ENCODE results near the gene C1orf116.

Gene C1orf116

DNA sequence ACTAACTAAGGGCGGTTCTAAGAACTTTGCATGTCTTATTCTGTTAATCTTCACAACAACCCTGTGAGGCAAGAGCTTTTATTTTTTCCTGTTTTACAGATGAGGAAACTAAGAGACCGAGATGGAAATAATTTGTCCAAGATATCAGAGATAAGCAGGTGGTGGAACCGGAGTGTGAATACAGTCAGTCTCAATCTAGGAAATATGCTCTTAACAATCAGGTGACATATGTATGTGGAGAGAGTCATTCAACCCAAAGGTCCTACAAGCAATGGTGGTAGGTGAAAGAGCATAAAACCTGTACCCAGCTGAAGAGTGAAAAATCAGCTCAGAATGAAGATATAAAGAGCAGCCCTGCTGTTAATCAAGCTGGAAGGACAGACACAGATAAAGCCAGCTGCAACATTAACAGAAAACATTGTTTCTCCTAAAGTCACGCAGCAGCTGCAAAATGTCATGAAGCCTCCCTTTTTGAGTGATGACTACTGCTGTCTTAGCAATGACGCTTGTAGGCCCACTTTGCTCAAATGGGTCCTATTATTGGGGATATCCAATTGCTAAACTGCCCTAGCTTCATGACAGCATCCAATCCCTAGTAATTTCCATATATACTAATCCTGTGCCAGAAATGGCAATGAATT lies 31.8 kb downstream of the C1orf116 start:
- no peak overlapping the region for H3K27ac ChIP-seq
- TF ChIP-seq CTCF (conservative IDR thresholded peaks at IDR 0.05; ENCODE audit: low read depth) = no peak
- ChIA-PET POLR2A (ENCODE audit: low non-redundant PET) (no interaction called here), CTCF (interaction anchor here (0.6 kb wide), 1 partner anchor 651 kb away, joined by 4 read pairs; no protein-coding TSS in a partner anchor)
- DNase-seq (ENCODE audit: low spot score) = no peak

DNA sequence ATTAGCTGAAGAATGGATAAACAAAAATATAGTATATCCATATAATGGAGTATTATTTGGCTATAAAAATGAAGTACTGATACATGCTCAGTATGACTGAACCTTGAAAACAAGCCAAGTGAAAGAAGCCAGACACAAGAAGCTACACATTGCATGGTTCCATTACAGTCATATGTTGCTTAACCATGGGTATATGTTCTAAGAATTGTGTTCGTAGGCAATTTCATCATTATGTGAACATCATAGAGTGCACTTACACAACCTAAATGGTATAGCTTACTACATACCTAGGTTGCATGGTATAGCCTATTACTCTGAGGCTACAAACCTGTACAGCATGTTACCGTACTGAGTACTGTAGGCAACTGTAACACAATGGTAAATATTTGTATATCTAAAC lies 33.7 kb downstream of the C1orf116 start:
- TF ChIP-seq CTCF (conservative IDR thresholded peaks at IDR 0.05; ENCODE audit: low read depth) = no peak
- H3K27ac ChIP-seq = no peak overlapping the region
- ChIA-PET POLR2A (ENCODE audit: low non-redundant PET) (no interaction called here), CTCF (interaction anchor here (0.6 kb wide), 1 partner anchor 254 kb away, joined by 9 read pairs; no protein-coding TSS in a partner anchor)
- no peak for DNase-seq (ENCODE audit: low spot score)

DNA sequence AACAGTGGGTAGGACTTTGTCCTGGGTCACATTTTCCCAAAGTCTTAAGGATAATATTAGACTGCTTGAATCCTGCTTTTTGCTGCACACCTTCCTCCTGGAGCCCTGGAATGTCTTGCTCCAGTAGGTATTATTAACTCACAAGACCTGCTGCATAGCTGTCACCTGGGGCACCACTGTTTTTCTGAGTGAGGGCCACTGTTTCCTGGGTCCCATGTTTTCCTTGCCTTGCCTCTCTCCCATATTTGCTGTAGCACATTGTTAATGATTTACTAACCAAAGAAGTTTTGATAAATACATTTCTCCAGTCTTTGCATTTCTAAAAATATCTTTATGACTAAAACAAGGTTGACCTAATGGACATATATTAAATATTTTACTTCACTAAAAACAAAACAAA lies 39.8 kb downstream of the C1orf116 start:
- TF ChIP-seq CTCF (conservative IDR thresholded peaks at IDR 0.05; ENCODE audit: low read depth) = no peak
- ChIA-PET CTCF (no interaction called here), POLR2A (ENCODE audit: low non-redundant PET) (no interaction called here)
- H3K27ac ChIP-seq = no peak overlapping the region
- no peak for DNase-seq (ENCODE audit: low spot score)

DNA sequence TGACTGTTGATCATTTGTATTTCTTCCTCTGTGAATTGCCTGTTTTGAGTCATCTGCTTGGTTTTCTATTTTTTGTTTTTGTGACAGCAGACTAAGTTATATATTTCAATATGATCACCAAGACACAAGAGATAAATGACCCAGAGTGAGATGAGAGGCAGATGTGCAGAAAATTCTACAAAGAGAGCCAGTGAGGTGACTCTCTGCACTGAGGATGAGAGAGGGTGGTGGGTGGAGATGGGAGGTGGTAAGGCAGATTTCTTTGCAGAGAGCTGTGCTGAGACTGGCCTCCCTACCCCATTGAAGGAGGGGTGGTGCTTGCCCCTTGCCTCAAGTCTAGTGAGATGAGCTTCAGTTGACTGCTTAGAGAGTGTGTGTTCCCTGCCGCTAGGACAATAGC lies 44.7 kb downstream of the C1orf116 start:
- H3K27ac ChIP-seq = no peak overlapping the region
- TF ChIP-seq CTCF (conservative IDR thresholded peaks at IDR 0.05; ENCODE audit: low read depth) = no peak
- POLR2A ChIA-PET (ENCODE audit: low non-redundant PET) = no interaction called here
- no peak for DNase-seq (ENCODE audit: low spot score)
- CTCF ChIA-PET = no interaction called here

GRCh38 chr1:206986885-206987284 lies 45.7 kb downstream of the C1orf116 start:
- H3K27ac ChIP-seq = no peak overlapping the region
- no peak for TF ChIP-seq CTCF (conservative IDR thresholded peaks at IDR 0.05; ENCODE audit: low read depth)
- no peak for DNase-seq (ENCODE audit: low spot score)
- POLR2A ChIA-PET (ENCODE audit: low non-redundant PET) = no interaction called here
- CTCF ChIA-PET = interaction anchor here (0.8 kb wide), 1 partner anchor 17 kb away, joined by 3 read pairs; no protein-coding TSS in a partner anchor

GRCh38 chr1:206986402-206986801 lies 46.2 kb downstream of the C1orf116 start:
- ChIA-PET POLR2A (ENCODE audit: low non-redundant PET) (no interaction called here), CTCF (interaction anchor here (0.8 kb wide), 1 partner anchor 18 kb away, joined by 3 read pairs; no protein-coding TSS in a partner anchor)
- no peak for DNase-seq (ENCODE audit: low spot score)
- TF ChIP-seq CTCF (conservative IDR thresholded peaks at IDR 0.05; ENCODE audit: low read depth) = no peak
- H3K27ac ChIP-seq = no peak overlapping the region
